Measurements from ENCODE around the gene LRRC51. TPM values are rescaled to one million over a fixed set of nuclear protein-coding genes. Genes with fewer than 3 reads are reported as not detected.

Gene LRRC51
- total and polyA plus RNA-seq, 2 of the 4 experiments (the other 2 are of a cell fraction): 5.3 to 5.6 TPM

GRCh38 chr11:72125956-72126355, 45.3 kb downstream of the LRRC51 start:
- no peak overlapping the region for H3K18ac ChIP-seq (ENCODE audit: low read depth, low read length)
- WGBS, 2 experiments (ENCODE audit: extremely low coverage in 2 of 2, insufficient read length in 1 of 2): no CpG with 5 or more reads among the region's 1 CpG
- no TSS peak for BruUV-seq (replicated peaks)
- H3K9me1 ChIP-seq (ENCODE audit: insufficient read depth, low read length): no peaks in the 10 kb centered on the region
- ChIA-PET POLR2A (ENCODE audit: unreplicated experiment) (no interaction called here), CTCF (no interaction called here)
- H3K23ac ChIP-seq (ENCODE audit: low read depth, low read length): no peak overlapping the region
- H3K36me3 ChIP-seq (ENCODE audit: control insufficient read depth, insufficient read depth, low read length): no peaks in the 10 kb centered on the region
- H3K4me3 ChIP-seq (ENCODE audit: insufficient read depth, low read depth, low read length): no peak overlapping the region
- no peak overlapping the region for H4K91ac ChIP-seq (ENCODE audit: insufficient read depth, low read depth, low read length)
- no peaks in the 10 kb centered on the region for H3K79me1 ChIP-seq (ENCODE audit: low read depth in 1 of 2, low read length in 2 of 2)
- H2AK9ac ChIP-seq (replicated peaks; ENCODE audit: low read depth, low read length, poor library complexity): no peak overlapping the region
- H3K27me3 ChIP-seq (ENCODE audit: control insufficient read depth, insufficient read depth, low read length): peaks cover 2% of the 10 kb centered on the region; the same call in 1 of the 2 replicates
- ATAC-seq (ENCODE audit: low read depth): no peak
- DNase-seq: no peak
- dilution Hi-C loops (cut with HindIII; ENCODE audit: low sequenced_read_pairs, unreplicated experiment) (no loop called here), in situ Hi-C loops (cut with MboI; ENCODE audit: low sequenced_read_pairs) (no loop called here), intact Hi-C loops (cut with micrococcal nuclease) (no loop called here)
- H2BK5ac ChIP-seq (ENCODE audit: low read depth, low read length, poor library complexity, severe bottlenecking): no peak overlapping the region
- no peak overlapping the region for H3K9ac ChIP-seq (ENCODE audit: low read depth, low read length)
- no peak overlapping the region for H2BK15ac ChIP-seq (ENCODE audit: low read depth, low read length)
- no peak overlapping the region for H3K56ac ChIP-seq (ENCODE audit: extremely low read depth, insufficient read depth, low read length)
- no peak overlapping the region for H3K14ac ChIP-seq (replicated peaks; ENCODE audit: low read depth, low read length)
- no peak overlapping the region for H4K5ac ChIP-seq (ENCODE audit: low read depth, low read length)
- H2AFZ ChIP-seq (replicated peaks; ENCODE audit: low read length, poor library complexity): no peak overlapping the region
- H4K8ac ChIP-seq (ENCODE audit: low read depth in 2 of 2, low read length in 2 of 2): no peak overlapping the region
- no peak overlapping the region for H2BK20ac ChIP-seq (ENCODE audit: low read depth, low read length)
- H3K4me1 ChIP-seq (ENCODE audit: control insufficient read depth, insufficient read depth, low read length): no peaks in the 10 kb centered on the region
- H2BK120ac ChIP-seq (ENCODE audit: low read depth, low read length): no peak overlapping the region
- H4K20me1 ChIP-seq (ENCODE audit: insufficient read depth, low read length): no peaks in the 10 kb centered on the region
- peaks cover 7% of the 10 kb centered on the region for H3K9me3 ChIP-seq (ENCODE audit: control insufficient read depth, insufficient read depth, low read length)
- no peak overlapping the region for H3K4me2 ChIP-seq (ENCODE audit: low read depth, low read length)
- no peak for TF ChIP-seq CEBPB (IDR thresholded peaks at IDR 0.05; ENCODE audit: low read depth, low read length)
- no peak for TF ChIP-seq MAZ (IDR thresholded peaks at IDR 0.05; ENCODE audit: borderline replicate concordance, low read depth, low read length)
- TF ChIP-seq, protein P1, sequence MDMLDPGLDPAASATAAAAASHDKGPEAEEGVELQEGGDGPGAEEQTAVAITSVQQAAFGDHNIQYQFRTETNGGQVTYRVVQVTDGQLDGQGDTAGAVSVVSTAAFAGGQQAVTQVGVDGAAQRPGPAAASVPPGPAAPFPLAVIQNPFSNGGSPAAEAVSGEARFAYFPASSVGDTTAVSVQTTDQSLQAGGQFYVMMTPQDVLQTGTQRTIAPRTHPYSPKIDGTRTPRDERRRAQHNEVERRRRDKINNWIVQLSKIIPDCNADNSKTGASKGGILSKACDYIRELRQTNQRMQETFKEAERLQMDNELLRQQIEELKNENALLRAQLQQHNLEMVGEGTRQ (IDR thresholded peaks at IDR 0.05; ENCODE audit: low read depth, low read length): no peak
- TF ChIP-seq BHLHE40 (IDR thresholded peaks at IDR 0.05; ENCODE audit: low read depth, low read length): no peak
- no peak for TF ChIP-seq SMC3 (IDR thresholded peaks at IDR 0.05; ENCODE audit: low read depth, low read length)
- no peak for TF ChIP-seq RFX5 (IDR thresholded peaks at IDR 0.05; ENCODE audit: low read depth, low read length)
- TF ChIP-seq RAD21 (IDR thresholded peaks at IDR 0.05; ENCODE audit: low read length): no peak
- no peak for TF ChIP-seq CHD1 (IDR thresholded peaks at IDR 0.05; ENCODE audit: low read depth, low read length)
- no peak for TF ChIP-seq NFE2L2 (IDR thresholded peaks at IDR 0.05; ENCODE audit: low read depth, low read length)
- TF ChIP-seq POLR2A (IDR thresholded peaks at IDR 0.05; ENCODE audit: low read depth, low read length): no peak
- no peak for TF ChIP-seq MXI1 (IDR thresholded peaks at IDR 0.05; ENCODE audit: borderline replicate concordance, low read depth, low read length)
- no peak for TF ChIP-seq CTCF (conservative IDR thresholded peaks at IDR 0.05; ENCODE audit: low read depth, low read length)
- TF ChIP-seq MAFK (IDR thresholded peaks at IDR 0.05; ENCODE audit: low read depth, low read length): no peak
- no peak for TF ChIP-seq ELK1 (IDR thresholded peaks at IDR 0.05; ENCODE audit: borderline replicate concordance, low read depth, low read length)
- no peak for TF ChIP-seq RCOR1 (IDR thresholded peaks at IDR 0.05; ENCODE audit: insufficient replicate concordance, low read length)
- no peak for TF ChIP-seq FOS (IDR thresholded peaks at IDR 0.05; ENCODE audit: low read depth, low read length)
- H3K4ac ChIP-seq (ENCODE audit: low read depth, low read length): no peak overlapping the region
- H2AK5ac ChIP-seq (ENCODE audit: low read depth, low read length): no peak overlapping the region
- no peak overlapping the region for H3K27ac ChIP-seq (ENCODE audit: insufficient read depth, low read length)
